Measurements from ENCODE around the gene BAZ2B.

- TF ChIP-seq EZH2 (IDR thresholded peaks at IDR 0.05; ENCODE audit: borderline replicate concordance, low read depth, low read length, severe bottlenecking) (no peak), CTCF (IDR thresholded peaks at IDR 0.05; ENCODE audit: borderline replicate concordance, extremely low read depth, low read length, poor library complexity, severe bottlenecking) (no peak)
These were observed 110.1 kb downstream of the BAZ2B start for GRCh38 chr2:159506202-159506601.
